ENCODE results near the gene CHST8. TPM values are rescaled to one million over a fixed set of nuclear protein-coding genes. Genes with fewer than 3 reads are reported as not detected.

The CHST8 gene
- total RNA-seq, 1 experiment from 2014 or later: 33.5 TPM

GRCh38 chr19:33688171-33688992 lies 66.6 kb downstream of the CHST8 start:
- Mint-ChIP-seq H3K4me1 (peaks cover 12% of the 10 kb centered on the region), H3K27me3 (ENCODE audit: low read depth) (no peaks in the 10 kb centered on the region; the same call in 1 of the 2 replicates), H3K9me3 (no peaks in the 10 kb centered on the region), H3K27ac (no peak overlapping the region), H3K36me3 (no peaks in the 10 kb centered on the region), H3K4me3 (no peak overlapping the region)
- no peak for DNase-seq (ENCODE audit: low spot score)
- ChIA-PET POLR2A (no interaction called here), CTCF (interaction anchor here (2.0 to 2.2 kb wide), 2 partner anchors 90 to 258 kb away, joined by 5 read pairs; no protein-coding TSS in a partner anchor)
- no peak for ATAC-seq
- TF ChIP-seq ZNF512 (CRISPR knock-in tag; IDR thresholded peaks at IDR 0.05; ENCODE audit: borderline replicate concordance) (no peak), GTF2I (CRISPR knock-in tag; conservative IDR thresholded peaks at IDR 0.05) (no peak), ATF3 (CRISPR knock-in tag; conservative IDR thresholded peaks at IDR 0.05) (no peak), PRDM15 (CRISPR knock-in tag; IDR thresholded peaks at IDR 0.05) (no peak), ZNF425 (CRISPR knock-in tag; conservative IDR thresholded peaks at IDR 0.05) (no peak), ATF6 (CRISPR knock-in tag; IDR thresholded peaks at IDR 0.05) (no peak), IRF1 (CRISPR knock-in tag; IDR thresholded peaks at IDR 0.05) (no peak), IRF2 (CRISPR knock-in tag; IDR thresholded peaks at IDR 0.05; ENCODE audit: borderline replicate concordance, low read depth) (no peak), USF2 (CRISPR knock-in tag; IDR thresholded peaks at IDR 0.05) (no peak), SOX15 (CRISPR knock-in tag; IDR thresholded peaks at IDR 0.05) (no peak), ZSCAN18 (CRISPR knock-in tag; IDR thresholded peaks at IDR 0.05) (no peak), NR3C1 (CRISPR knock-in tag; conservative IDR thresholded peaks at IDR 0.05; ENCODE audit: low read depth) (no peak), CTCF (IDR thresholded peaks at IDR 0.05) (no peak), EMX1 (CRISPR knock-in tag; IDR thresholded peaks at IDR 0.05) (no peak), TCF7 (CRISPR knock-in tag; IDR thresholded peaks at IDR 0.05; ENCODE audit: low read depth) (no peak), RORB (CRISPR knock-in tag; IDR thresholded peaks at IDR 0.05) (no peak), MAX (CRISPR knock-in tag; IDR thresholded peaks at IDR 0.05) (no peak)

All from WTC11 (cell line).